Measurements from ENCODE around the gene ACVRL1. TPM values are rescaled to one million over a fixed set of nuclear protein-coding genes. Genes with fewer than 3 reads are reported as not detected.

ACVRL1 gene
- total and polyA plus RNA-seq, 4 donors = 3.1 to 7.9 (median 6.1) TPM

DNA sequence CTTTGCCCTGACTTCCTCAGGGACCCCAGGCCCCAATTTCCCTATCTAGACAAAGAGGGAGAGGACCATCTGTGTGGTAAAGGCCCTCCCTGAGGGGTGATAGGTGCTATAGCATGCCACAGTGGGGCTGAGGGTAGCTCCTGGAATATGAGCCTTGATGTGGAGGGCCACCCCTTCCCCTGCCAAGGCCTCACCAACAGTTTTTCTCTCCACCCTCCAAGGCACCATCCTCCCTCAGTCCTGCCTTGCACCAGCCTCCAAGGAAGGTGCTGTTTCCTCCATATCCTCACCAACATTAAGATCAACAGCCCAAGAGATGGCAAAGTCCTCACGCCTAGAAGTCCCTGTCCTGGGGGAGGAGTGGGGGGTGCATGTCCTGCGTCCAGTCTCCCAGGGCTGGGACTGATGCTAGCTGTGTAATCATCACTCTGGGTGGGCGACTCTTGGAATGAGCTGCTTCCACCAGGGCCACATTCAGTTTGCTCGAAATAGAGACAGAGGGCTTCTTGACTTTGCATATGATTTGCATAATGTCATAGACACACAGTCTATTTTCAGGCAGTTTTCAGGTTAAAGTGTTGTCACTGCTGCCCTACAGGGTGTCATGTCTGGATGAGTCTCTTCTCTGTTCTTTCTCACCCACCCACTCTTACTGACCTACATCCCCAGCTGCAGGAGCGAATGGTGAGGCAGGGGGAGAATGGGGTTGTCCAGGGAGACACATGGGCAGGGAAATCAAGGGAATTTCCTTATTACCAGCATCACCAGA, 17.4 kb downstream of the ACVRL1 start:
- 90% methylated on average over 5 of the region's 5 CpGs for WGBS
- H3K36me3 ChIP-seq (ENCODE audit: control insufficient read depth in 4 of 4, insufficient read depth in 3 of 4, low read depth in 1 of 4, low read length in 3 of 4) = no peaks in the 10 kb centered on the region
- no peak overlapping the region for H3K9ac ChIP-seq (ENCODE audit: low read depth in 1 of 2, low read length in 2 of 2)
- H3K4me1 ChIP-seq (ENCODE audit: control insufficient read depth in 4 of 4, insufficient read depth in 4 of 4, low read length in 3 of 4) = peaks cover 13 to 31% (median 25%) of the 10 kb centered on the region in 4 donors
- TF ChIP-seq FOXA1 (IDR thresholded peaks at IDR 0.05) = no peak
- no peak for TF ChIP-seq RXRA (IDR thresholded peaks at IDR 0.05)
- no peak for TF ChIP-seq HNF4G (IDR thresholded peaks at IDR 0.05)
- TF ChIP-seq, protein P1, sequence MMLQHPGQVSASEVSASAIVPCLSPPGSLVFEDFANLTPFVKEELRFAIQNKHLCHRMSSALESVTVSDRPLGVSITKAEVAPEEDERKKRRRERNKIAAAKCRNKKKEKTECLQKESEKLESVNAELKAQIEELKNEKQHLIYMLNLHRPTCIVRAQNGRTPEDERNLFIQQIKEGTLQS (IDR thresholded peaks at IDR 0.05) = no peak
- no peak for TF ChIP-seq YY1 (IDR thresholded peaks at IDR 0.05)
- TF ChIP-seq, protein P2, sequence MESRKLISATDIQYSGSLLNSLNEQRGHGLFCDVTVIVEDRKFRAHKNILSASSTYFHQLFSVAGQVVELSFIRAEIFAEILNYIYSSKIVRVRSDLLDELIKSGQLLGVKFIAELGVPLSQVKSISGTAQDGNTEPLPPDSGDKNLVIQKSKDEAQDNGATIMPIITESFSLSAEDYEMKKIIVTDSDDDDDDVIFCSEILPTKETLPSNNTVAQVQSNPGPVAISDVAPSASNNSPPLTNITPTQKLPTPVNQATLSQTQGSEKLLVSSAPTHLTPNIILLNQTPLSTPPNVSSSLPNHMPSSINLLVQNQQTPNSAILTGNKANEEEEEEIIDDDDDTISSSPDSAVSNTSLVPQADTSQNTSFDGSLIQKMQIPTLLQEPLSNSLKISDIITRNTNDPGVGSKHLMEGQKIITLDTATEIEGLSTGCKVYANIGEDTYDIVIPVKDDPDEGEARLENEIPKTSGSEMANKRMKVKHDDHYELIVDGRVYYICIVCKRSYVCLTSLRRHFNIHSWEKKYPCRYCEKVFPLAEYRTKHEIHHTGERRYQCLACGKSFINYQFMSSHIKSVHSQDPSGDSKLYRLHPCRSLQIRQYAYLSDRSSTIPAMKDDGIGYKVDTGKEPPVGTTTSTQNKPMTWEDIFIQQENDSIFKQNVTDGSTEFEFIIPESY (IDR thresholded peaks at IDR 0.05) = no peak
- TF ChIP-seq NR2F2 (IDR thresholded peaks at IDR 0.05) = no peak
- no peak for TF ChIP-seq RAD21 (IDR thresholded peaks at IDR 0.05)
- TF ChIP-seq, protein P3, sequence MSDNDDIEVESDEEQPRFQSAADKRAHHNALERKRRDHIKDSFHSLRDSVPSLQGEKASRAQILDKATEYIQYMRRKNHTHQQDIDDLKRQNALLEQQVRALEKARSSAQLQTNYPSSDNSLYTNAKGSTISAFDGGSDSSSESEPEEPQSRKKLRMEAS (IDR thresholded peaks at IDR 0.05) = no peak
- no peak for TF ChIP-seq SP1 (IDR thresholded peaks at IDR 0.05)
- no peak for TF ChIP-seq GABPA (IDR thresholded peaks at IDR 0.05 in 1 of 2, conservative IDR thresholded peaks at IDR 0.05 in 1 of 2)
- TF ChIP-seq JUND (IDR thresholded peaks at IDR 0.05) = no peak
- TF ChIP-seq, protein P4, sequence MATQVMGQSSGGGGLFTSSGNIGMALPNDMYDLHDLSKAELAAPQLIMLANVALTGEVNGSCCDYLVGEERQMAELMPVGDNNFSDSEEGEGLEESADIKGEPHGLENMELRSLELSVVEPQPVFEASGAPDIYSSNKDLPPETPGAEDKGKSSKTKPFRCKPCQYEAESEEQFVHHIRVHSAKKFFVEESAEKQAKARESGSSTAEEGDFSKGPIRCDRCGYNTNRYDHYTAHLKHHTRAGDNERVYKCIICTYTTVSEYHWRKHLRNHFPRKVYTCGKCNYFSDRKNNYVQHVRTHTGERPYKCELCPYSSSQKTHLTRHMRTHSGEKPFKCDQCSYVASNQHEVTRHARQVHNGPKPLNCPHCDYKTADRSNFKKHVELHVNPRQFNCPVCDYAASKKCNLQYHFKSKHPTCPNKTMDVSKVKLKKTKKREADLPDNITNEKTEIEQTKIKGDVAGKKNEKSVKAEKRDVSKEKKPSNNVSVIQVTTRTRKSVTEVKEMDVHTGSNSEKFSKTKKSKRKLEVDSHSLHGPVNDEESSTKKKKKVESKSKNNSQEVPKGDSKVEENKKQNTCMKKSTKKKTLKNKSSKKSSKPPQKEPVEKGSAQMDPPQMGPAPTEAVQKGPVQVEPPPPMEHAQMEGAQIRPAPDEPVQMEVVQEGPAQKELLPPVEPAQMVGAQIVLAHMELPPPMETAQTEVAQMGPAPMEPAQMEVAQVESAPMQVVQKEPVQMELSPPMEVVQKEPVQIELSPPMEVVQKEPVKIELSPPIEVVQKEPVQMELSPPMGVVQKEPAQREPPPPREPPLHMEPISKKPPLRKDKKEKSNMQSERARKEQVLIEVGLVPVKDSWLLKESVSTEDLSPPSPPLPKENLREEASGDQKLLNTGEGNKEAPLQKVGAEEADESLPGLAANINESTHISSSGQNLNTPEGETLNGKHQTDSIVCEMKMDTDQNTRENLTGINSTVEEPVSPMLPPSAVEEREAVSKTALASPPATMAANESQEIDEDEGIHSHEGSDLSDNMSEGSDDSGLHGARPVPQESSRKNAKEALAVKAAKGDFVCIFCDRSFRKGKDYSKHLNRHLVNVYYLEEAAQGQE (IDR thresholded peaks at IDR 0.05) = no peak
- no peaks in the 10 kb centered on the region for H3K9me3 ChIP-seq (ENCODE audit: control insufficient read depth in 4 of 4, low read length in 3 of 4)
- H3K27ac ChIP-seq (ENCODE audit: low read depth in 1 of 2, low read length in 2 of 2) = peak overlapping the region in 1 of 2 donors; percentile 19
- DNase-seq (ENCODE audit: low spot score) = no peak
- no peaks in the 10 kb centered on the region for H3K27me3 ChIP-seq (ENCODE audit: control insufficient read depth in 4 of 4, insufficient read depth in 4 of 4, low read length in 3 of 4)
- no peak overlapping the region for H3K4me3 ChIP-seq (ENCODE audit: low read depth in 1 of 3, low read length in 3 of 3)

DNA sequence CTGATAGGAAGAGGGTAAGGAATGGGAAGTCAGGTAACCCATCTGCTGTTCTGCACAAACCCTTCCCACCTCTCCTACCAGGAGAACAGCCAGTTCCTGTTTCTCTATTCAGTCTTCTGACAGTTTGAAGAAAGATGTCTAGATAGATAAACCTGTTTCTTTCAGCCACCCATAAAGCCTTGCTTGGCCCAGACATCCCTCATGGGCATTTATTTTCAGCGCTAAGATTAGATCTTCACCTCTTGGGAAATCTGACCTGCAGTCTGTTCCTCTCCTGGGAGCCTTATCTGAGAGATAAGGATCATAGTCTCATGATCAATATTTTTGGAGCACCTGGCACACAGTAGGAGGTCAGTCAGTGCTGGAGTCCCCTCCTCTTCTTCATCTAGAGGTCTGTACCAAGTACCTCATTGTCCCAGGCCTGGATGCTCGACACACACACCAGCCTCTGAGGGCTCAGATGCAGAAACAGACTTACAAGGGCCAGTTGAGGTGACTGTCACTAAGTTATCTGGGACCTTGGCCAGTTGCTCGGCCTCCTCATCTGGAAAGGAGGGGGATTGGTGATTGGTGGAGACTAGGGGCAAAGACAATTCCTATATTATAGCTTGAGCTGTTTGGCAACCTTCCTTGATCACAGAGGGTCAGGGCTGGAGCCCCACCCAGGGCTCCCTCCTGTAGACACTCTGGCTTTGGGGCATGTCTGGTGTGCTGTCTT, 18.2 kb downstream of the ACVRL1 start:
- TF ChIP-seq NR2F2 (IDR thresholded peaks at IDR 0.05) (no peak), HNF4G (IDR thresholded peaks at IDR 0.05) (no peak), SP1 (IDR thresholded peaks at IDR 0.05) (no peak)
- TF ChIP-seq, protein P3 (IDR thresholded peaks at IDR 0.05) = no peak
- TF ChIP-seq, protein P5, sequence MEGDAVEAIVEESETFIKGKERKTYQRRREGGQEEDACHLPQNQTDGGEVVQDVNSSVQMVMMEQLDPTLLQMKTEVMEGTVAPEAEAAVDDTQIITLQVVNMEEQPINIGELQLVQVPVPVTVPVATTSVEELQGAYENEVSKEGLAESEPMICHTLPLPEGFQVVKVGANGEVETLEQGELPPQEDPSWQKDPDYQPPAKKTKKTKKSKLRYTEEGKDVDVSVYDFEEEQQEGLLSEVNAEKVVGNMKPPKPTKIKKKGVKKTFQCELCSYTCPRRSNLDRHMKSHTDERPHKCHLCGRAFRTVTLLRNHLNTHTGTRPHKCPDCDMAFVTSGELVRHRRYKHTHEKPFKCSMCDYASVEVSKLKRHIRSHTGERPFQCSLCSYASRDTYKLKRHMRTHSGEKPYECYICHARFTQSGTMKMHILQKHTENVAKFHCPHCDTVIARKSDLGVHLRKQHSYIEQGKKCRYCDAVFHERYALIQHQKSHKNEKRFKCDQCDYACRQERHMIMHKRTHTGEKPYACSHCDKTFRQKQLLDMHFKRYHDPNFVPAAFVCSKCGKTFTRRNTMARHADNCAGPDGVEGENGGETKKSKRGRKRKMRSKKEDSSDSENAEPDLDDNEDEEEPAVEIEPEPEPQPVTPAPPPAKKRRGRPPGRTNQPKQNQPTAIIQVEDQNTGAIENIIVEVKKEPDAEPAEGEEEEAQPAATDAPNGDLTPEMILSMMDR (IDR thresholded peaks at IDR 0.05; ENCODE audit: low read depth, low read length, missing input control) = no peak
- H3K27ac ChIP-seq (ENCODE audit: low read depth in 1 of 2, low read length in 2 of 2) = peak overlapping the region; percentile 9 to 19
- no peak overlapping the region for H3K4me3 ChIP-seq (ENCODE audit: low read depth in 1 of 3, low read length in 3 of 3)
- H3K9me3 ChIP-seq (ENCODE audit: control insufficient read depth in 4 of 4, low read length in 3 of 4) = no peaks in the 10 kb centered on the region
- WGBS = 49% methylated on average over 3 of the region's 3 CpGs
- H3K9ac ChIP-seq (ENCODE audit: low read depth in 1 of 2, low read length in 2 of 2) = no peak overlapping the region
- H3K4me1 ChIP-seq (ENCODE audit: control insufficient read depth in 4 of 4, insufficient read depth in 4 of 4, low read length in 3 of 4) = peaks cover 13 to 31% (median 25%) of the 10 kb centered on the region in 4 donors
- no peaks in the 10 kb centered on the region for H3K27me3 ChIP-seq (ENCODE audit: control insufficient read depth in 4 of 4, insufficient read depth in 4 of 4, low read length in 3 of 4)
- DNase-seq (ENCODE audit: low spot score) = no peak
- H3K36me3 ChIP-seq (ENCODE audit: control insufficient read depth in 4 of 4, insufficient read depth in 3 of 4, low read depth in 1 of 4, low read length in 3 of 4) = no peaks in the 10 kb centered on the region

Data from liver (tissue), 9 donors.